ENCODE measurements around the gene TSPAN11. TPM values are rescaled to one million over a fixed set of nuclear protein-coding genes. Genes with fewer than 3 reads are reported as not detected.

Gene TSPAN11
- total and polyA plus RNA-seq, 4 donors: 0.13 to 1.2 (median 0.44) TPM

- Histone ChIP-seq H3K9me3 (ENCODE audit: control insufficient read depth in 4 of 4, low read length in 3 of 4) (no peaks in the 10 kb centered on the region), H3K36me3 (ENCODE audit: control insufficient read depth in 4 of 4, insufficient read depth in 3 of 4, low read depth in 1 of 4, low read length in 3 of 4) (no peaks in the 10 kb centered on the region), H3K4me3 (ENCODE audit: low read depth in 1 of 3, low read length in 3 of 3) (no peak overlapping the region), H3K27ac (ENCODE audit: low read depth in 1 of 2, low read length in 2 of 2) (no peak overlapping the region), H3K9ac (ENCODE audit: low read depth in 1 of 2, low read length in 2 of 2) (no peak overlapping the region), H3K27me3 (ENCODE audit: control insufficient read depth in 4 of 4, insufficient read depth in 4 of 4, low read length in 3 of 4) (peaks cover 0 to 3% (median 0%) of the 10 kb centered on the region in 4 donors), H3K4me1 (ENCODE audit: control insufficient read depth in 4 of 4, insufficient read depth in 4 of 4, low read length in 3 of 4) (no peaks in the 10 kb centered on the region)
- TF ChIP-seq EGR1 (IDR thresholded peaks at IDR 0.05; ENCODE audit: low read depth in 2 of 2): no peak
- TF ChIP-seq RAD21 (IDR thresholded peaks at IDR 0.05): no peak
- no peak for TF ChIP-seq SP1 (IDR thresholded peaks at IDR 0.05)
- TF ChIP-seq HNF4G (IDR thresholded peaks at IDR 0.05): no peak
- no peak for TF ChIP-seq YY1 (IDR thresholded peaks at IDR 0.05)
- TF ChIP-seq GABPA (IDR thresholded peaks at IDR 0.05 in 1 of 2, conservative IDR thresholded peaks at IDR 0.05 in 1 of 2): no peak
- no peak for TF ChIP-seq ATF3 (IDR thresholded peaks at IDR 0.05)
- TF ChIP-seq HNF4A (conservative IDR thresholded peaks at IDR 0.05): no peak
- TF ChIP-seq MAX (IDR thresholded peaks at IDR 0.05): no peak
- WGBS: 86% methylated on average over 14 of the region's 14 CpGs
- DNase-seq (ENCODE audit: low spot score): no peak
Measured at GRCh38 chr12:30964896-30965612, 38.5 kb downstream of the TSPAN11 start.

- 60% methylated on average over 11 of the region's 11 CpGs for WGBS
- Histone ChIP-seq H3K9me3 (ENCODE audit: control insufficient read depth in 4 of 4, low read length in 3 of 4) (no peaks in the 10 kb centered on the region), H3K27me3 (ENCODE audit: control insufficient read depth in 4 of 4, insufficient read depth in 4 of 4, low read length in 3 of 4) (peaks cover 0 to 4% (median 0%) of the 10 kb centered on the region in 4 donors), H3K4me1 (ENCODE audit: control insufficient read depth in 4 of 4, insufficient read depth in 4 of 4, low read length in 3 of 4) (no peaks in the 10 kb centered on the region), H3K27ac (ENCODE audit: low read depth in 1 of 2, low read length in 2 of 2) (no peak overlapping the region), H3K4me3 (ENCODE audit: low read depth in 1 of 3, low read length in 3 of 3) (no peak overlapping the region), H3K9ac (ENCODE audit: low read depth in 1 of 2, low read length in 2 of 2) (no peak overlapping the region), H3K36me3 (ENCODE audit: control insufficient read depth in 4 of 4, insufficient read depth in 3 of 4, low read depth in 1 of 4, low read length in 3 of 4) (no peaks in the 10 kb centered on the region)
- TF ChIP-seq HNF4G (IDR thresholded peaks at IDR 0.05): no peak
- TF ChIP-seq EGR1 (IDR thresholded peaks at IDR 0.05; ENCODE audit: low read depth in 2 of 2): no peak
- no peak for TF ChIP-seq MAX (IDR thresholded peaks at IDR 0.05)
- TF ChIP-seq ATF3 (IDR thresholded peaks at IDR 0.05): no peak
- TF ChIP-seq ZBTB33 (IDR thresholded peaks at IDR 0.05): no peak
- no peak for TF ChIP-seq REST (IDR thresholded peaks at IDR 0.05)
- peak; percentile 16 for TF ChIP-seq CTCF (IDR thresholded peaks at IDR 0.05; ENCODE audit: low read depth, low read length, missing input control)
- TF ChIP-seq RAD21 (IDR thresholded peaks at IDR 0.05): peak; percentile 12 to 62
- DNase-seq (ENCODE audit: low spot score): peak; percentile 43
Measured at GRCh38 chr12:30965613-30965985, 39.1 kb downstream of the TSPAN11 start.
